Esophagus squamous epithelium (tissue), 4 donors: ENCODE measurements around the gene CFAP43.

Experiments used
- CTCF ChIP-seq, 6 experiments: fragments of 450-650 bp in 4 of 6; fragments of 200-600 bp in 2 of 6; sonication (generic) in 2 of 6; IDR thresholded peaks; one replicate each; pipeline ENCODE4 v1.5.1; 2016 to 2019; ENCODE audit warnings: antibody characterized with exemption in 6 of 6, mild to moderate bottlenecking in 4 of 6, moderate library complexity in 4 of 6
- POLR2A ChIP-seq, 4 donors: fragments of 450-650 bp; IDR thresholded peaks; one replicate each; pipeline ENCODE4 v1.6.1; 2017; ENCODE audit warnings: antibody characterized with exemption in 4 of 4, mild to moderate bottlenecking in 4 of 4, moderate library complexity in 3 of 4

- TF ChIP-seq CTCF (IDR thresholded peaks at IDR 0.05) (no peak), POLR2A (IDR thresholded peaks at IDR 0.05) (no peak)
These were observed 15.5 kb upstream of the CFAP43 start for GRCh38 chr10:104247513-104248146.
